Measurements from ENCODE around the gene MARCHF6. TPM values are rescaled to one million over a fixed set of nuclear protein-coding genes. Genes with fewer than 3 reads are reported as not detected.

Gene MARCHF6
- total RNA-seq, 1 experiment from 2014 or later = 117 TPM

DNA sequence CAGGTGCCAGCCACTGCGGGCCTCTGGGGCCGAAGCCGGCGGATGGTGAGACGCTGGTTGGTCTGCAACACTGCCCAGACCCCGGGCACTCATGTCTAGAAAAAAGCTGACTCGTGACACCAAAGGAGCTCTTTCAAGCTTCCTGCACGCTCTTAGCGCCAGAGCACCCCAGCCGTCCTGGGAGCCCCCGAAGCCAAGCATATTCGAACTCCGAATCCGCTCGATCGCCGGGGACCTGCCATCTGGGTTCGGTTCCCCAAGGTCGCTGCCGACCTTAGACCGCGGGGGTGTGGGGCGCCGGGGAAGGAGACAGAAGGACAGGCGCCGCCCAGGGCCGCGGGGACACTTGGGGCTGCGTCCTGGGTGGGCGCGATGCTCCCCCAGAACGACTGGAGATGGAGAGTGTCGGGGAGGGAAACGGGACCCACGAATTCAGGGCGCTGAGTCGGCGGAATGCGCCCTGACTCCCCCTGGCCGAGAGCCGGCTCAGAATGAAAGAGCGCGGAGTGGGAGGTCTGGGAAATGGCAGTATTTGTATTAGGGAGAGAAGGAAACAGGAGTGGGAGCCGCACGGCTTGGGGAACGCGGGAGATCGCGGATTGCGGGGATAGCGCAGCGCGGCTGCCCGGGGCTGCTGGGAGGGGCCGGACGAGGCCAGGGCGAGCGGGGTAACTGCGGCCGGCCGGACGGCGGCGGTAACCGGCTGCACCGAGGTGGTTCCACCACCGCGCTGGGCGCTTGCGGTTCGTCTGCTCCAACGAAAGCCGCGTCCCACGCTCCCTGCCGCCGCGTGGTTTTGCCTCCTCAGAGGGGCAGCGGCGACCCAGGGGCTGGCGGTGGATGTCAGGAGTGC lies 20.1 kb upstream of the MARCHF6 start:
- H3K27me3 Mint-ChIP-seq (ENCODE audit: low read depth) = peaks cover 73% of the 10 kb centered on the region
- H3K4me3 Mint-ChIP-seq = peak overlapping the region; percentile 90
- no peaks in the 10 kb centered on the region for H3K36me3 Mint-ChIP-seq
- no peak for TF ChIP-seq FOXJ3 (CRISPR knock-in tag; IDR thresholded peaks at IDR 0.05; ENCODE audit: borderline replicate concordance)
- TF ChIP-seq, protein P1, sequence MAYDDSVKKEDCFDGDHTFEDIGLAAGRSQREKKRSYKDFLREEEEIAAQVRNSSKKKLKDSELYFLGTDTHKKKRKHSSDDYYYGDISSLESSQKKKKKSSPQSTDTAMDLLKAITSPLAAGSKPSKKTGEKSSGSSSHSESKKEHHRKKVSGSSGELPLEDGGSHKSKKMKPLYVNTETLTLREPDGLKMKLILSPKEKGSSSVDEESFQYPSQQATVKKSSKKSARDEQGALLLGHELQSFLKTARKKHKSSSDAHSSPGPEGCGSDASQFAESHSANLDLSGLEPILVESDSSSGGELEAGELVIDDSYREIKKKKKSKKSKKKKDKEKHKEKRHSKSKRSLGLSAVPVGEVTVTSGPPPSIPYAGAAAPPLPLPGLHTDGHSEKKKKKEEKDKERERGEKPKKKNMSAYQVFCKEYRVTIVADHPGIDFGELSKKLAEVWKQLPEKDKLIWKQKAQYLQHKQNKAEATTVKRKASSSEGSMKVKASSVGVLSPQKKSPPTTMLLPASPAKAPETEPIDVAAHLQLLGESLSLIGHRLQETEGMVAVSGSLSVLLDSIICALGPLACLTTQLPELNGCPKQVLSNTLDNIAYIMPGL (CRISPR knock-in tag; IDR thresholded peaks at IDR 0.05) = peak; percentile 70; the same call in 1 of the 2 replicates
- no peak for TF ChIP-seq ZNF396 (CRISPR knock-in tag; IDR thresholded peaks at IDR 0.05; ENCODE audit: borderline replicate concordance)
- TF ChIP-seq, protein P2, sequence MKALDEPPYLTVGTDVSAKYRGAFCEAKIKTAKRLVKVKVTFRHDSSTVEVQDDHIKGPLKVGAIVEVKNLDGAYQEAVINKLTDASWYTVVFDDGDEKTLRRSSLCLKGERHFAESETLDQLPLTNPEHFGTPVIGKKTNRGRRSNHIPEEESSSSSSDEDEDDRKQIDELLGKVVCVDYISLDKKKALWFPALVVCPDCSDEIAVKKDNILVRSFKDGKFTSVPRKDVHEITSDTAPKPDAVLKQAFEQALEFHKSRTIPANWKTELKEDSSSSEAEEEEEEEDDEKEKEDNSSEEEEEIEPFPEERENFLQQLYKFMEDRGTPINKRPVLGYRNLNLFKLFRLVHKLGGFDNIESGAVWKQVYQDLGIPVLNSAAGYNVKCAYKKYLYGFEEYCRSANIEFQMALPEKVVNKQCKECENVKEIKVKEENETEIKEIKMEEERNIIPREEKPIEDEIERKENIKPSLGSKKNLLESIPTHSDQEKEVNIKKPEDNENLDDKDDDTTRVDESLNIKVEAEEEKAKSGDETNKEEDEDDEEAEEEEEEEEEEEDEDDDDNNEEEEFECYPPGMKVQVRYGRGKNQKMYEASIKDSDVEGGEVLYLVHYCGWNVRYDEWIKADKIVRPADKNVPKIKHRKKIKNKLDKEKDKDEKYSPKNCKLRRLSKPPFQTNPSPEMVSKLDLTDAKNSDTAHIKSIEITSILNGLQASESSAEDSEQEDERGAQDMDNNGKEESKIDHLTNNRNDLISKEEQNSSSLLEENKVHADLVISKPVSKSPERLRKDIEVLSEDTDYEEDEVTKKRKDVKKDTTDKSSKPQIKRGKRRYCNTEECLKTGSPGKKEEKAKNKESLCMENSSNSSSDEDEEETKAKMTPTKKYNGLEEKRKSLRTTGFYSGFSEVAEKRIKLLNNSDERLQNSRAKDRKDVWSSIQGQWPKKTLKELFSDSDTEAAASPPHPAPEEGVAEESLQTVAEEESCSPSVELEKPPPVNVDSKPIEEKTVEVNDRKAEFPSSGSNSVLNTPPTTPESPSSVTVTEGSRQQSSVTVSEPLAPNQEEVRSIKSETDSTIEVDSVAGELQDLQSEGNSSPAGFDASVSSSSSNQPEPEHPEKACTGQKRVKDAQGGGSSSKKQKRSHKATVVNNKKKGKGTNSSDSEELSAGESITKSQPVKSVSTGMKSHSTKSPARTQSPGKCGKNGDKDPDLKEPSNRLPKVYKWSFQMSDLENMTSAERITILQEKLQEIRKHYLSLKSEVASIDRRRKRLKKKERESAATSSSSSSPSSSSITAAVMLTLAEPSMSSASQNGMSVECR (CRISPR knock-in tag; IDR thresholded peaks at IDR 0.05; ENCODE audit: borderline replicate concordance) = 0 out of 2 replicates have a peak, but pooled peaks have one; percentile 17
- POLR2A ChIA-PET = interaction anchor here (2.5 kb wide), 1 partner anchor 20 kb away, joined by 10 read pairs; the partner anchor contains the start of gene MARCHF6
- H3K4me1 Mint-ChIP-seq = no peaks in the 10 kb centered on the region
- DNase-seq (ENCODE audit: low spot score) (peak; percentile 65), ATAC-seq (peak; percentile 87)
- CTCF ChIA-PET = interaction anchor here (1.8 kb wide), 1 partner anchor 49 kb away, joined by 8 read pairs; no protein-coding TSS in a partner anchor
- no peaks in the 10 kb centered on the region for H3K9me3 Mint-ChIP-seq
- no peak overlapping the region for H3K27ac Mint-ChIP-seq

DNA sequence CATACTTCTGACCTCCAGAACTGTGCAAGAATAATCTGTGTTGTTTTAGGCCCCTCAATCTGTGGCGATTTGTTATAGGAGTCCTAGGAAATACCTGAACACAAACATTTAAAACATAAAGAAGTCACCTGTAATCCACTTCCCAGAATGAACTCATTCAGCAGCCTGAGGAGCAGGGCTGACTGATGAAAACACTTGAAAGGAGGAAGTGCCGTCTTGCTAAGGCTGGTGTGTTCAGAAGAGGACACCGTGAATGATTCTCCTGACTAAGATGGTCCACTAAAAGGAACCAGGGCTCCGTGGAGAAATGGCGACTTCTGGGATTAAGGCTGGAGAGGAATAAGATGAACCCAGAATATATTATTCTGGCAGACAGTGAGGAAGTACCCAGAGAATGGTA lies 18.7 kb upstream of the MARCHF6 start:
- no peaks in the 10 kb centered on the region for H3K36me3 Mint-ChIP-seq
- no peak overlapping the region for H3K27ac Mint-ChIP-seq
- ChIA-PET CTCF (interaction anchor here (1.6 kb wide), 1 partner anchor 51 kb away, joined by 4 read pairs; no protein-coding TSS in a partner anchor), POLR2A (no interaction called here)
- ATAC-seq (no peak), DNase-seq (ENCODE audit: low spot score) (no peak)
- TF ChIP-seq JUN (CRISPR knock-in tag; IDR thresholded peaks at IDR 0.05) (no peak), NR2C2 (CRISPR knock-in tag; IDR thresholded peaks at IDR 0.05) (no peak), NFATC4 (CRISPR knock-in tag; IDR thresholded peaks at IDR 0.05) (no peak), HMGA2 (CRISPR knock-in tag; IDR thresholded peaks at IDR 0.05) (no peak), ZNF138 (CRISPR knock-in tag; conservative IDR thresholded peaks at IDR 0.05) (no peak), ZNF219 (CRISPR knock-in tag; IDR thresholded peaks at IDR 0.05; ENCODE audit: borderline replicate concordance) (no peak), GABPB1 (CRISPR knock-in tag; IDR thresholded peaks at IDR 0.05) (no peak)
- TF ChIP-seq, protein P3, sequence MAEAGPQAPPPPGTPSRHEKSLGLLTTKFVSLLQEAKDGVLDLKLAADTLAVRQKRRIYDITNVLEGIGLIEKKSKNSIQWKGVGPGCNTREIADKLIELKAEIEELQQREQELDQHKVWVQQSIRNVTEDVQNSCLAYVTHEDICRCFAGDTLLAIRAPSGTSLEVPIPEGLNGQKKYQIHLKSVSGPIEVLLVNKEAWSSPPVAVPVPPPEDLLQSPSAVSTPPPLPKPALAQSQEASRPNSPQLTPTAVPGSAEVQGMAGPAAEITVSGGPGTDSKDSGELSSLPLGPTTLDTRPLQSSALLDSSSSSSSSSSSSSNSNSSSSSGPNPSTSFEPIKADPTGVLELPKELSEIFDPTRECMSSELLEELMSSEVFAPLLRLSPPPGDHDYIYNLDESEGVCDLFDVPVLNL (CRISPR knock-in tag; IDR thresholded peaks at IDR 0.05; ENCODE audit: borderline replicate concordance, low read depth) = no peak
- TF ChIP-seq, protein P4, sequence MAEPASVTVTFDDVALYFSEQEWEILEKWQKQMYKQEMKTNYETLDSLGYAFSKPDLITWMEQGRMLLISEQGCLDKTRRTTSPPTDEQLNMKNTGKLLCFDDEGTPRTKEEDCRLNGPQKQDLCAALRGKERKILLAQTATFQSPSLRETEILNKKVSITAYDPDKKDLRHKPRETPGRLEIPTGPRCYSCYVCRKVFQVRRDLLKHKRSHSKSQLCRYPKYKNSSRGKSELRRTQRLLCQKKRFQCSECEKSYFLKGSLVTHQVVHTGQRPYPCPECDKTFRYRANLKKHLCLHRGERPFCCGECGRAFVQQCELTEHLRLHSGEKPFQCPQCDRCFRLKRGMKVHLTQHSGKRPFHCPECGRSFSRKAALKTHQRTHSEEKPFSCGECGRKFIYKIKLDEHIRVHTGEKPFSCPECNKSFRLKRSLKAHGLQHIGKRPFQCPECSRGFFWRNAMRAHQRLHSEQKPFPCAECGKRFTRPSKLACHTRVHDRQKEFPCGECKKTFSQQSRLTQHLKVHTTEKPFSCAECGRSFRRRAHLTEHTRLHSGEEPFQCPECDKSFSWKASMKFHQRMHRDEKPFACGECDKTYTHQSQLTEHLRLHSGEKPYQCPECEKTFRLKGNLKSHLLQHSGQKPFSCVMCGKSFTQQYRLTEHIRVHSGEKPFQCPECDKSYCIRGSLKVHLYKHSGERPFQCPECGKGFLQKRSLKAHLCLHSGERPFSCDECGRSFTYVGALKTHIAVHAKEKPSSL (CRISPR knock-in tag; conservative IDR thresholded peaks at IDR 0.05) = no peak
- TF ChIP-seq, protein P5, sequence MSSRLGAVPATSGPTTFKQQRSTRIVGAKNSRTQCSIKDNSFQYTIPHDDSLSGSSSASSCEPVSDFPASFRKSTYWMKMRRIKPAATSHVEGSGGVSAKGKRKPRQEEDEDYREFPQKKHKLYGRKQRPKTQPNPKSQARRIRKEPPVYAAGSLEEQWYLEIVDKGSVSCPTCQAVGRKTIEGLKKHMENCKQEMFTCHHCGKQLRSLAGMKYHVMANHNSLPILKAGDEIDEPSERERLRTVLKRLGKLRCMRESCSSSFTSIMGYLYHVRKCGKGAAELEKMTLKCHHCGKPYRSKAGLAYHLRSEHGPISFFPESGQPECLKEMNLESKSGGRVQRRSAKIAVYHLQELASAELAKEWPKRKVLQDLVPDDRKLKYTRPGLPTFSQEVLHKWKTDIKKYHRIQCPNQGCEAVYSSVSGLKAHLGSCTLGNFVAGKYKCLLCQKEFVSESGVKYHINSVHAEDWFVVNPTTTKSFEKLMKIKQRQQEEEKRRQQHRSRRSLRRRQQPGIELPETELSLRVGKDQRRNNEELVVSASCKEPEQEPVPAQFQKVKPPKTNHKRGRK (CRISPR knock-in tag; IDR thresholded peaks at IDR 0.05; ENCODE audit: borderline replicate concordance) = no peak
- no peak overlapping the region for H3K4me3 Mint-ChIP-seq
- peaks cover 62% of the 10 kb centered on the region for H3K27me3 Mint-ChIP-seq (ENCODE audit: low read depth)
- peaks cover 11% of the 10 kb centered on the region for H3K4me1 Mint-ChIP-seq
- no peaks in the 10 kb centered on the region for H3K9me3 Mint-ChIP-seq

Measured in WTC11 (cell line).